ENCODE results near the gene TXLNB. TPM values are rescaled to one million over a fixed set of nuclear protein-coding genes. Genes with fewer than 3 reads are reported as not detected.

The TXLNB gene
- total RNA-seq, 1 experiment from 2014 or later, result not detected

GRCh38 chr6:139297921-139298320 is 6.1 kb upstream of the TXLNB start:
- DNase-seq (ENCODE audit: low read depth, low spot score), result no peak
- no peak overlapping the region for H3K4me3 ChIP-seq (ENCODE audit: low read depth in 2 of 2, low read length in 2 of 2)
- no peak overlapping the region for H3K27ac ChIP-seq (ENCODE audit: low read length)
- intact Hi-C loops (cut with micrococcal nuclease; ENCODE audit: unreplicated experiment) (no loop called here), in situ Hi-C loops (cut with HindIII; ENCODE audit: low pct_unique_long_range_greater_than_20kb, low sequenced_read_pairs) (no loop called here)
- BruUV-seq (replicated peaks), result no TSS peak
- ChIA-PET POLR2A (no interaction called here), CTCF (no interaction called here)
- H3K36me3 ChIP-seq (ENCODE audit: control insufficient read depth, insufficient read depth, low read length), result no peaks in the 10 kb centered on the region
- no peaks in the 10 kb centered on the region for H3K4me1 ChIP-seq (ENCODE audit: control insufficient read depth, insufficient read depth, low read length)
- TF ChIP-seq TCF7L2 (IDR thresholded peaks at IDR 0.05; ENCODE audit: low read depth, low read length) (no peak), REST (IDR thresholded peaks at IDR 0.05; ENCODE audit: insufficient read depth in 1 of 2, low read depth in 2 of 2, low read length in 1 of 2) (no peak), CTCF (IDR thresholded peaks at IDR 0.05) (no peak)
- peaks cover 3% of the 10 kb centered on the region; the same call in 1 of the 2 replicates for H3K27me3 ChIP-seq (ENCODE audit: control insufficient read depth, insufficient read depth, low read length)
- ATAC-seq, result no peak
- H3K9me3 ChIP-seq (ENCODE audit: control insufficient read depth, insufficient read depth, low read depth, low read length), result no peaks in the 10 kb centered on the region

- intact Hi-C loops (cut with micrococcal nuclease; ENCODE audit: unreplicated experiment), result no loop called here
- Histone ChIP-seq H3K27ac (ENCODE audit: low read length) (no peak overlapping the region), H3K4me3 (ENCODE audit: low read depth in 2 of 2, low read length in 2 of 2) (no peak overlapping the region), H3K27me3 (ENCODE audit: control insufficient read depth, insufficient read depth, low read length) (no peaks in the 10 kb centered on the region), H3K36me3 (ENCODE audit: control insufficient read depth, insufficient read depth, low read length) (no peaks in the 10 kb centered on the region), H3K9me3 (ENCODE audit: control insufficient read depth, insufficient read depth, low read depth, low read length) (no peaks in the 10 kb centered on the region), H3K4me1 (ENCODE audit: control insufficient read depth, insufficient read depth, low read length) (no peaks in the 10 kb centered on the region)
- BruUV-seq (replicated peaks), result no TSS peak
- no peak for TF ChIP-seq REST (IDR thresholded peaks at IDR 0.05; ENCODE audit: insufficient read depth in 1 of 2, low read depth in 2 of 2, low read length in 1 of 2)
- TF ChIP-seq TCF7L2 (IDR thresholded peaks at IDR 0.05; ENCODE audit: low read depth, low read length), result no peak
- TF ChIP-seq SIN3A (IDR thresholded peaks at IDR 0.05; ENCODE audit: borderline replicate concordance, insufficient read depth, low read depth, low read length), result no peak
- TF ChIP-seq CTCF (IDR thresholded peaks at IDR 0.05), result no peak
- TF ChIP-seq POLR2AphosphoS5 (IDR thresholded peaks at IDR 0.05; ENCODE audit: low read depth, low read length), result no peak
- POLR2A ChIA-PET, result no interaction called here
- in situ Hi-C loops (cut with HindIII; ENCODE audit: low pct_unique_long_range_greater_than_20kb, low sequenced_read_pairs), result no loop called here
- no peak for ATAC-seq
- CTCF ChIA-PET, result no interaction called here
- no peak for DNase-seq (ENCODE audit: low read depth, low spot score)
Measured at GRCh38 chr6:139296927-139297326, 5.1 kb upstream of the TXLNB start.
